Measurements from ENCODE around the gene LPP. TPM values are rescaled to one million over a fixed set of nuclear protein-coding genes. Genes with fewer than 3 reads are reported as not detected.
A peak's percentile ranks its signal among the peaks of the same experiment; 100 is the strongest.

LPP gene
- total RNA-seq, 4 donors from 2014 or later: 207 to 592 (median 406) TPM

DNA sequence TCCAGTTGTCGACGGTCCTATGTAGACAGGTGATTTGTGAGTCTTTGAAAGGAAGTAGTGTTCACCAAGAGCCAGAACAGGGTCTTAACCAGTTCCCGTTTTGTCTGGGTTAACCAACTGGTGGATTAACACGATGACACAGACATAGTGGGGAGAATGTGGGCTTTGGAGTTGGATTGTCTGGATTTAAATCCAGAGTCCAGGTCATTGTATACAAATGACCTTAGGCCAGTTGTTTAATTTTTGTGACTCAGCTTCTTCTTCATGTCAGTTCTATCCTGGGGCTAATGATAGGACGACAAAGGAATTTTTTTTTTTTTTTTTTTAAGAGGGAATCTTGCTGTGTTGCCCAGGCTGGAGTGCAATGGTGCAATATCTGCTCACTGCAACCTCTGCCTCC is 126.7 kb downstream of the LPP start:
- Histone ChIP-seq H3K27me3 (no peaks in the 10 kb centered on the region), H3K27ac (peak overlapping the region in 3 of 4 donors; percentile 4 to 79 (median 43)), H3K36me3 (no peaks in the 10 kb centered on the region), H3K9me3 (no peaks in the 10 kb centered on the region), H3K4me3 (no peak overlapping the region), H3K4me1 (peaks cover 19 to 49% (median 33%) of the 10 kb centered on the region in 4 donors)
- DNase-seq: no peak
- intact Hi-C loops (cut with DNase I; ENCODE audit: low total_unique reads) (no loop called here), in situ Hi-C loops (cut with MboI; ENCODE audit: low pct_ligation_motif_present in 1 of 4, low pct_unique_long_range_greater_than_20kb in 1 of 4, low sequenced_read_pairs in 3 of 4) (loop anchor here in 3 of 4 donors (25.0 kb wide), 1 partner anchor 543 kb away; the partner anchor contains the start of gene BCL6 (in 3 of the 3))
- WGBS, 2 donors (ENCODE audit: low coverage in 1 of 2): 81 to 85% methylated on average over 5 of the region's 5 CpGs
- TF ChIP-seq EP300 (IDR thresholded peaks at IDR 0.05; ENCODE audit: low read depth): no peak
- no peak for TF ChIP-seq POLR2A (IDR thresholded peaks at IDR 0.05)
- no peak for TF ChIP-seq POLR2AphosphoS5 (IDR thresholded peaks at IDR 0.05)
- TF ChIP-seq, protein P1, sequence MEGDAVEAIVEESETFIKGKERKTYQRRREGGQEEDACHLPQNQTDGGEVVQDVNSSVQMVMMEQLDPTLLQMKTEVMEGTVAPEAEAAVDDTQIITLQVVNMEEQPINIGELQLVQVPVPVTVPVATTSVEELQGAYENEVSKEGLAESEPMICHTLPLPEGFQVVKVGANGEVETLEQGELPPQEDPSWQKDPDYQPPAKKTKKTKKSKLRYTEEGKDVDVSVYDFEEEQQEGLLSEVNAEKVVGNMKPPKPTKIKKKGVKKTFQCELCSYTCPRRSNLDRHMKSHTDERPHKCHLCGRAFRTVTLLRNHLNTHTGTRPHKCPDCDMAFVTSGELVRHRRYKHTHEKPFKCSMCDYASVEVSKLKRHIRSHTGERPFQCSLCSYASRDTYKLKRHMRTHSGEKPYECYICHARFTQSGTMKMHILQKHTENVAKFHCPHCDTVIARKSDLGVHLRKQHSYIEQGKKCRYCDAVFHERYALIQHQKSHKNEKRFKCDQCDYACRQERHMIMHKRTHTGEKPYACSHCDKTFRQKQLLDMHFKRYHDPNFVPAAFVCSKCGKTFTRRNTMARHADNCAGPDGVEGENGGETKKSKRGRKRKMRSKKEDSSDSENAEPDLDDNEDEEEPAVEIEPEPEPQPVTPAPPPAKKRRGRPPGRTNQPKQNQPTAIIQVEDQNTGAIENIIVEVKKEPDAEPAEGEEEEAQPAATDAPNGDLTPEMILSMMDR (IDR thresholded peaks at IDR 0.05): no peak

GRCh38 chr3:188282871-188283270 is 128.9 kb downstream of the LPP start:
- in situ Hi-C loops (cut with MboI; ENCODE audit: low pct_ligation_motif_present in 1 of 4, low pct_unique_long_range_greater_than_20kb in 1 of 4, low sequenced_read_pairs in 3 of 4): loop anchor here in 3 of 4 donors (25.0 kb wide), 1 partner anchor 546 kb away; the partner anchor contains the start of gene BCL6 (in 3 of the 3)
- intact Hi-C loops (cut with DNase I; ENCODE audit: low total_unique reads): no loop called here
- no peak overlapping the region for H3K4me3 ChIP-seq

DNA sequence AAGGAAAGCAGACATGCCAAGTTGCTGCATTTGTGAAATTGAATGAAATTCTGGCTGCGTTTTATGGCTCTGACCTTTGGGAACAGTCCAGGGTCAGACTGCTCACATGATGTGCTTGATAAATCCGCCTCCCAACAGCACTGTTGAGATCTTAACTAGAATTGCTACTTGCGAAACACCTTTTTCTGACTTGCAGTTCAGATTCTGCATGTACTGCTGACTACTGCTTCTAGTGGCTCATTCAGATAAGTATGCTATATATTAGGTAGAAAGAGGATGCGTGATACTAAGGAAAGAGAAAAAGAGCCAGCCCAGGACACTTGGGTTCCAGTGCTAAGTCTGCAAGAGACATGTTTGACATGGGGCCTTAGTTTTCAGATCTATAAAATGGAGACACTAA is 129.4 kb downstream of the LPP start:
- no peak for DNase-seq
- TF ChIP-seq POLR2AphosphoS5 (IDR thresholded peaks at IDR 0.05) (peak in 1 of 3 donors; percentile 15), EP300 (IDR thresholded peaks at IDR 0.05; ENCODE audit: low read depth) (no peak)
- TF ChIP-seq, protein P1 (IDR thresholded peaks at IDR 0.05): peak in 3 of 5 experiments; percentile 12 to 23 (median 15)
- intact Hi-C loops (cut with DNase I; ENCODE audit: low total_unique reads) (no loop called here), in situ Hi-C loops (cut with MboI; ENCODE audit: low pct_ligation_motif_present in 1 of 4, low pct_unique_long_range_greater_than_20kb in 1 of 4, low sequenced_read_pairs in 3 of 4) (loop anchor here in 3 of 4 donors (25.0 kb wide), 1 partner anchor 546 kb away; the partner anchor contains the start of gene BCL6 (in 3 of the 3))
- WGBS, 2 donors (ENCODE audit: low coverage in 1 of 2): 80 to 100% methylated on average over 1 to 4 of the region's 4 CpGs
- no peaks in the 10 kb centered on the region for H3K9me3 ChIP-seq
- H3K27ac ChIP-seq: peak overlapping the region; percentile 58 to 79 (median 70)
- no peaks in the 10 kb centered on the region for H3K27me3 ChIP-seq
- H3K4me1 ChIP-seq: peaks cover 19 to 72% (median 39%) of the 10 kb centered on the region in 4 donors
- no peak overlapping the region for H3K4me3 ChIP-seq
- no peaks in the 10 kb centered on the region for H3K36me3 ChIP-seq

More at GRCh38 chr3:188282871-188283270, 128.9 kb downstream of the LPP start:
- DNase-seq: no peak
- TF ChIP-seq POLR2A (IDR thresholded peaks at IDR 0.05): no peak
- TF ChIP-seq, protein P1 (IDR thresholded peaks at IDR 0.05): no peak
- TF ChIP-seq POLR2AphosphoS5 (IDR thresholded peaks at IDR 0.05): no peak
- no peak for TF ChIP-seq EP300 (IDR thresholded peaks at IDR 0.05; ENCODE audit: low read depth)
- H3K4me1 ChIP-seq: peaks cover 19 to 70% (median 39%) of the 10 kb centered on the region in 4 donors
- H3K27ac ChIP-seq: peak overlapping the region; percentile 58 to 79 (median 70)
- H3K9me3 ChIP-seq: no peaks in the 10 kb centered on the region
- no peaks in the 10 kb centered on the region for H3K36me3 ChIP-seq
- no peaks in the 10 kb centered on the region for H3K27me3 ChIP-seq

DNA sequence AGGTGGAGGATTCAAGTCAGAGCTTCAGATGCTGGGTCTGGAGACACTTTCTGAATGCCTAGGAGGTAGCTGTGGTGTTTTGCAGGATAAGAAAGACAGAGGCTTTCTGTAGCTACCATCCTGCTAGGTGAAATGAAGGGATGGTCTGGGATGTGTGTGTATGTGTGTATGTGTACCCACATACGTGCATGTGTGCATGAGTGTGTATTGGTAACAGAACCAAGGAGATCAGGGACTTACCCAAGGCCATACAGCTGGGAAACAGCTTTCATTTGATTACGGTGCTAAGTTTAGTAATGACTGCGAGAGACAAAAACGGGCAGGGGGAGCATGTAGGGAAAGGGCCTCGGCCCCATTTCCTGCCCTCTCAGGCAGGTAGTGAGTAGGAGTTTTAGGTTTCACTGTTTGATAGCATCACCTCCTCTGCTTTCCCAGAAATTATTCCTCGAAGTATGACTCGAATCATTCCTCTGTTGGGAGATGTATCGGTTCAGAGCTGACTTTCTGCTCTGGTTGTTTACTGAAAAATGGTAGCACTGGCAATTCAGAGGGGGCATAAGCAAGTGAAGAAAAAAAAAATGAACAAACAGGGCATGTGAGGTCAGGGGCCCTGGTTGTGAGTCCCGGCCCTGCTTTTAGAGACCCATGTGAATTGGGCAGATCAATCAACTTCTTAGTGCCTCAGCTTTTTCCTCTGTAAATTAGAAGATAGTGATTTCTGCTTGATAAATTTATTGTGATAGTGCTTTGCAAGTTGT is 130.7 kb downstream of the LPP start:
- intact Hi-C loops (cut with DNase I; ENCODE audit: low total_unique reads) (no loop called here), in situ Hi-C loops (cut with MboI; ENCODE audit: low pct_ligation_motif_present in 1 of 4, low pct_unique_long_range_greater_than_20kb in 1 of 4, low sequenced_read_pairs in 3 of 4) (loop anchor here in 3 of 4 donors (25.0 kb wide), 1 partner anchor 547 kb away; the partner anchor contains the start of gene BCL6 (in 3 of the 3))
- WGBS, 2 donors (ENCODE audit: low coverage in 1 of 2): 71 to 96% methylated on average over 4 to 9 of the region's 9 CpGs
- peaks cover 15 to 64% (median 35%) of the 10 kb centered on the region in 4 donors for H3K4me1 ChIP-seq
- DNase-seq: no peak
- TF ChIP-seq, protein P1 (IDR thresholded peaks at IDR 0.05): no peak
- no peak for TF ChIP-seq POLR2A (IDR thresholded peaks at IDR 0.05)
- no peak for TF ChIP-seq EP300 (IDR thresholded peaks at IDR 0.05; ENCODE audit: low read depth)
- no peak for TF ChIP-seq POLR2AphosphoS5 (IDR thresholded peaks at IDR 0.05)
- H3K27ac ChIP-seq: peak overlapping the region; percentile 58 to 79 (median 70)
- no peaks in the 10 kb centered on the region for H3K9me3 ChIP-seq
- no peaks in the 10 kb centered on the region for H3K27me3 ChIP-seq
- H3K36me3 ChIP-seq: no peaks in the 10 kb centered on the region
- no peak overlapping the region for H3K4me3 ChIP-seq
